NT2/D1 (cell line): Measurements from ENCODE around the gene GABRE.

ENCODE experiments used
- SUZ12 ChIP-seq: IDR thresholded peaks from 2 replicates; pipeline ENCODE4 v1.6.1; 2011; ENCODE audit not compliant: insufficient read length, insufficient read depth; ENCODE audit errors: extremely low read depth
- YY1 ChIP-seq: IDR thresholded peaks from 2 replicates; pipeline ENCODE4 v1.6.1; 2011; ENCODE audit not compliant: insufficient read length, insufficient read depth
- ZNF274 ChIP-seq: IDR thresholded peaks from 2 replicates; pipeline ENCODE4 v1.6.1; 2011; ENCODE audit warnings: mild to moderate bottlenecking, low read depth, low read length

- no peak for TF ChIP-seq ZNF274
- no peak for TF ChIP-seq YY1
- no peak for TF ChIP-seq SUZ12
Measured at GRCh38 chrX:151920101-151920500, 54.4 kb downstream of the GABRE start.
